Upper lobe of right lung (tissue), 1 donor: Measurements from ENCODE around the gene MRPL28. TPM values are rescaled to one million over a fixed set of nuclear protein-coding genes. Genes with fewer than 3 reads are reported as not detected.
"Not testable (repeated sequence)": the region's sequence is repeated elsewhere in the genome, so short reads cannot be mapped to it uniquely, and the experiment has no call there.

Experiments used
- ATAC-seq: fragments of 200-7000 bp; cut with Tn5 transposase; one replicate; pipeline ENCODE4 v1.9.1; 2020; ENCODE audit warnings: mild to moderate bottlenecking, moderate library complexity
- DNase-seq: peaks from one replicate; pipeline ENCODE4 v3.0.0-alpha.2; 2020
- H3K27ac ChIP-seq: fragments of 200-600 bp; one replicate; pipeline ENCODE4 v1.8.0; 2022
- H3K27me3 ChIP-seq: fragments of 200-600 bp; one replicate; pipeline ENCODE4 v1.8.0; 2022; ENCODE audit warnings: mild to moderate bottlenecking
- H3K36me3 ChIP-seq: fragments of 200-600 bp; one replicate; pipeline ENCODE4 v1.8.0; 2022
- H3K4me1 ChIP-seq: fragments of 200-600 bp; one replicate; pipeline ENCODE4 v1.8.0; 2022
- H3K4me3 ChIP-seq: fragments of 200-600 bp; one replicate; pipeline ENCODE4 v1.8.0; 2022; ENCODE audit warnings: mild to moderate bottlenecking
- H3K9me3 ChIP-seq: fragments of 200-600 bp; one replicate; pipeline ENCODE4 v1.8.0; 2022
- intact Hi-C: fragments of 100-400 bp; cut with DNase I; formaldehyde crosslinking; loops from one replicate; pipeline ENCODE4 v1.11.0; 2022
- total RNA-seq: library from RNA; stranded (reverse); fragmentation: NEBNext Ultra II Directional; extraction: Animal tissue kit (Norgen Biotek cat#: 25700); gene quantifications from one replicate; pipeline ENCODE4 v1.2.1, GENCODE V29; 2021
- TF ChIP-seq, protein P1 (sequence below): fragments of 200-600 bp; IDR thresholded peaks from one replicate; pipeline ENCODE4 v1.8.0; 2022; ENCODE audit warnings: antibody characterized with exemption
- donor health status: DM: no; HTN: yes; CAD: no; lungs with severe emphysema.

MRPL28 gene
- total RNA-seq, 1 donor from 2014 or later = 39.0 TPM

DNA sequence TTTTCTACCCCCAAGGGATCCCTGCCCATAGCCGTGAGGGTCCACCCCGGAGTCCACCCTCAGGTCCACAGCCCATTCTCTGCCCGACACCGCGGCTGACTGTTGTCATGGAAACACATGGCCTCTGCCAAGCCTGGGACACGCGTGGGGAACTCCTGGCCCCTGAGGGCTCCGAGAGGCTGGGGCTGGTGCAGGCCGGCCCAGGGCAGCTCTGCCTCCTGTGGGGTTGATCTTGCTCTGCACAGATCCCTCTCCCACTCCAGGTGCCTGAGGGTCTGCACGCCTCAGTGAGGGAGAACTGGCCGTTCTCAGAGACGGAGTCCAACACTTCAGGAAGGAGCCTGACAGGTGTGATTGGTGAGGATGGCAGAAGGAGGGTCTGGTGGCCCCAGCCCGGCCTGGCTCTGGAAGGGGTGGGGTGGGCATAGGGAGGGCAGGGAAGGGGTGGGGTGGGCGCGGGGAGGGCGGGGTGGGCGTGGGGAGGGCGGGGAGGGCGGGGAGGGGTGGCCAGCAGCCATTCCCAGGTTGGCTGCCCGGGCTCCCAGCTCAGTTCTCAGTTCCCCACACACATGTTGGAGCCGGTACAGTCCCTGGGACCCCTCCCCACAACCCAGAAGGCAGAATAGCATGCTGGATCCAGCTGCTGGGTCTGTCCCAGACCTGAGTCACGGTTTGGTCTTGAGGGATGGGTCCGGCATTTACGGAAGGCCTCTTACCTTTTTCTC is 6.4 kb downstream of the MRPL28 start:
- TF ChIP-seq, protein P1, sequence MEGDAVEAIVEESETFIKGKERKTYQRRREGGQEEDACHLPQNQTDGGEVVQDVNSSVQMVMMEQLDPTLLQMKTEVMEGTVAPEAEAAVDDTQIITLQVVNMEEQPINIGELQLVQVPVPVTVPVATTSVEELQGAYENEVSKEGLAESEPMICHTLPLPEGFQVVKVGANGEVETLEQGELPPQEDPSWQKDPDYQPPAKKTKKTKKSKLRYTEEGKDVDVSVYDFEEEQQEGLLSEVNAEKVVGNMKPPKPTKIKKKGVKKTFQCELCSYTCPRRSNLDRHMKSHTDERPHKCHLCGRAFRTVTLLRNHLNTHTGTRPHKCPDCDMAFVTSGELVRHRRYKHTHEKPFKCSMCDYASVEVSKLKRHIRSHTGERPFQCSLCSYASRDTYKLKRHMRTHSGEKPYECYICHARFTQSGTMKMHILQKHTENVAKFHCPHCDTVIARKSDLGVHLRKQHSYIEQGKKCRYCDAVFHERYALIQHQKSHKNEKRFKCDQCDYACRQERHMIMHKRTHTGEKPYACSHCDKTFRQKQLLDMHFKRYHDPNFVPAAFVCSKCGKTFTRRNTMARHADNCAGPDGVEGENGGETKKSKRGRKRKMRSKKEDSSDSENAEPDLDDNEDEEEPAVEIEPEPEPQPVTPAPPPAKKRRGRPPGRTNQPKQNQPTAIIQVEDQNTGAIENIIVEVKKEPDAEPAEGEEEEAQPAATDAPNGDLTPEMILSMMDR = no peak
- Histone ChIP-seq H3K4me3 (no peak overlapping the region), H3K9me3 (no peaks in the 10 kb centered on the region), H3K36me3 (peaks cover 22% of the 10 kb centered on the region), H3K27ac (no peak overlapping the region), H3K27me3 (peaks cover 5% of the 10 kb centered on the region), H3K4me1 (no peaks in the 10 kb centered on the region)
- ATAC-seq (no peak), DNase-seq (no peak)
- intact Hi-C loops = no loop called here

DNA sequence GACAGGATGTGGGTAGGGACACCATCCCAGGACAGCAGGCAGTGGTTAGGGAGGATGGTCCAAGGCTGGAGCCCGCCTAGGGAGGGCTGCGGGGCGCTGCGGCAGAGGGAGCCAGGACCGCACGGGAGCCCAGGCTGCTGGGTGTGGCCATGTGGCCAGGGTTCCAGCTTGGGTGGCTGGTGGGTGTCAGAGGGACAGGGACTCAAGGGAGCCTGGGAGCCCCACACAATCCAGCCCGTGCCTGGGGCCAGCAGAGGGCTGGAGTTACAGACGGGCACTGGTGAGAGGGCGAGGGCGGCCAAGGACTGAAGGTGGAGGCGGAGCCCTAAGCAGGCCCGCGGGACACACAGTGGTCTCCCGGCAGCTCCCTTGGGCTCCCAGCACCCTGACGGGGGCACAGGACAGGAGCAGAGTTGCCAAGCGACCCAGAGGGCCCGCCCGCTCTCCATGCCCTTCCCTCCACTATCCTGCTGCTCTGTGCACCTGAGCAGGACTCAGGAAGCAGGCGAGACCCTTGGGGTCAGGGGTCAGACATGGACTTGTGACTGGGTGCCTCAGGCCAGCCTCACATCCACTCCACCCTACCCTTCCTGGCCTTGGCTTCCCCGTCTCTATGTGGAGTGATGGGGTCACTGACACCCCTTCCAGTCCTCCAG is 7.1 kb downstream of the MRPL28 start:
- intact Hi-C loops = no loop called here

DNA sequence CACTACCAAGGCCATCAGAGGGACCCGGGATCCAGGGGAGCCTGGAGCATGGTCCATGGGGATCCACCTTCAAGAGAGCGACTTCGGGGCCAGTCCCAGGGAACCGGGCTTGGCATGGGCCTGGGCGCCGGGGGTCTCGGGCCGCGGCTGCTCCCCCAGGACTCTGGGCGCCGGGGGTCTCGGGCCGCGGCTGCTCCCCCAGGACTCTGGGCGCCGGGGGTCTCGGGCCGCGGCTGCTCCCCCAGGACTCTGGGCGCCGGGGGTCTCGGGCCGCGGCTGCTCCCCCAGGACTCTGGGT is 7.7 kb downstream of the MRPL28 start:
- DNase-seq, H3K9me3 ChIP-seq, H3K27ac ChIP-seq, H3K4me3 ChIP-seq, H3K27me3 ChIP-seq, intact Hi-C loops, ATAC-seq, H3K4me1 ChIP-seq: not testable (repeated sequence)
- peaks cover 12% of the 10 kb centered on the region for H3K36me3 ChIP-seq

More for the DNA sequence above, 7.1 kb downstream of the MRPL28 start:
- no peak for ATAC-seq
- no peak for DNase-seq
- Histone ChIP-seq H3K4me3 (no peak overlapping the region), H3K27ac (no peak overlapping the region), H3K4me1 (no peaks in the 10 kb centered on the region), H3K9me3 (no peaks in the 10 kb centered on the region), H3K27me3 (peaks cover 5% of the 10 kb centered on the region), H3K36me3 (peaks cover 18% of the 10 kb centered on the region)
- TF ChIP-seq, protein P1 = no peak

DNA sequence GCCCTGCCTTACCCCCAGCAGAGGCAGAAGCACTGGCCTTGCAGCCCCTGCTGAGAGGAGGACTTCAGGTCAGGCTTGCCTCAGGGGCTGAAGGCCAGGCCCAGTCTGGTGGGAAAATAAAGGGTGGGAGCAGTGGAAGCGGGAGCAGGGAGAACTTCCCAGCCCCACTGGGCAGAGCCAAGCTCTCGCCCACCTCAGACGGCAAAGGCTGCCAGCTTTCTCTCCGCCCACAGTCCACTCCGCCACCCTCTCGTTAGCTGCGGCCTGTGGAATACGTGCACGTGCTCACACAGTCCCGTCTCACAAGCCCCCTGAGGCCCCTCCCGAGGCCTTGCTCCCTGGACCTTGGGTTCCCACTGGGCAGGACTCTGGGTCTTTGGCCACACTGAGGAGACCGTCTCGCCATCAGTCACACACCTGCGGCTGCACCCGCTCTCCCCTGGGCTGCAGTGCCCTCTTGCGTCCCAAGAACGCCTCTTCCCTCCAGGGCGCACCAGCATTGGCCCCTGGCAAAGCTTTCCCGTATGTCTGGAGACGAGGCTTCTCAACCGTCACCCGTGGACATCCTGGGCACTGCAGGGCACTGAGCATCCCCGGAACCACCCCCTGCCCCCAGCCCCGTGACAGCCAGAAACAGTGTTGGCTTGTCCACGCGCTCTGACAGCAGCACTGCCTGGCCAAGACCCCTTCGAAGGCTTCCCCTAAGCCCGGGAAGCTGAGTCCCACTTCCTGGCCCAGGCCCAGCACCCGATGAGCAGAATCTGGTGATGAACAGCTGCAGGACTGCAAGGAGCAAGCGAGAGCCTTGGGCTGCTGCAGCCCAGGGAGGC is 8.3 kb downstream of the MRPL28 start:
- H3K27ac ChIP-seq = no peak overlapping the region
- no peaks in the 10 kb centered on the region for H3K4me1 ChIP-seq
- H3K4me3 ChIP-seq = no peak overlapping the region
- no peaks in the 10 kb centered on the region for H3K9me3 ChIP-seq
- ATAC-seq = peak; percentile 91
- TF ChIP-seq, protein P1 = peak; percentile 83
- intact Hi-C loops = no loop called here
- peak; percentile 89 for DNase-seq
- peaks cover 7% of the 10 kb centered on the region for H3K36me3 ChIP-seq
- peaks cover 5% of the 10 kb centered on the region for H3K27me3 ChIP-seq

DNA sequence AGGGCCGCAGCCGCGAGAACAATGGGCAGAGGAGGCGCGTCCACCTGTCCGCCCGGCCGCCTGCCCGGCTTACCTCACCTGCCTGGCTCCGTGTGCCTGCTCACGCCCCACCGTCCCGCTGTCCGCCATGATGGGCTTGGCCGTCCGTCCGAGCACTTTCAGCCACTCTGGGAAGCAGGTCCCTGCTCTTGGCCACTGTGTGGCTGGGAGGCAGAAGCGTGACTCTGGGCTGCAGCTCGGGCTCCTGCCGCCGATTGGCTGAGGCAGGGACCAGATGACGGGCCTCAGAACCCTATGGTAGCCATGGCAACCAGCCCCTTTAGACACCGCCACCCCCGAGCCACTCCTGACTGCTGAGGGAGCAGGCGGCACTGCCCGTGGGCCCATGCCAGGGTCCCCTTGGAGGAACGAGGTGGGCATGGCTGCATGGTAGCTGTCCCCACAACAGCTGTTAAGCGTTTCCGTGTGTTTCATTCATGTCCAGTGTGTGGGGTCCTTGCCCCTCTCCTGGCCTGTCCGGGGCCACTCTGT is 8.9 kb downstream of the MRPL28 start:
- H3K27ac ChIP-seq = no peak overlapping the region
- H3K36me3 ChIP-seq = no peaks in the 10 kb centered on the region
- no peak for DNase-seq
- no peak overlapping the region for H3K4me3 ChIP-seq
- no peaks in the 10 kb centered on the region for H3K4me1 ChIP-seq
- no peak for ATAC-seq
- intact Hi-C loops = no loop called here
- peaks cover 5% of the 10 kb centered on the region for H3K27me3 ChIP-seq
- TF ChIP-seq, protein P1 = no peak
- H3K9me3 ChIP-seq = no peaks in the 10 kb centered on the region
